22Rv1 (cell line): ENCODE measurements around the gene TXLNB.

Source experiments
- H3K27ac ChIP-seq: fragments of 450-650 bp; 2 replicates; pipeline ENCODE4 v1.5.1; 2017
- ZFX ChIP-seq: fragments of 450-650 bp; IDR thresholded peaks from 2 replicates; pipeline ENCODE4 v1.6.1; 2017; ENCODE audit warnings: antibody characterized with exemption, borderline replicate concordance
- TF ChIP-seq, protein P1 (sequence below): fragments of 450-650 bp; IDR thresholded peaks from 2 replicates; pipeline ENCODE4 v1.5.1; 2017; ENCODE audit warnings: mild to moderate bottlenecking

TXLNB gene

DNA sequence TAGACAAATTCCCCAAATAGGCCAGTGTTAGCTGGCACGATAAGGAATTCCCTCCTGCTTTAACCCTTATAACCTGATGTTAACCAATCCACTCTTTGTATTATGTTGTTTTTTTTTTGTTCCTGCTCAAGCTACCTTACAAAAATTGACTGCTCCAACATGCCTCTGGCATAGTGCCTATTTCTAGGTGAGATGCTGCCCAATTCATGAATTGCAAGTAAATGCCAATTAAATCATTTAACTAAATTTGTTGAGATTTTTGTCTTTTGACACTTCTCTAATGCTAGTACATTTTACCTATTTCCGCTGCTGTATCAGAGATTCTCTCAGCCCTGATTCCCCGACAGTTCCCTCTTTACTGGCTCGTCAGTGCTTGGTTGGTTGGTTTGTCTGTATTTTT is 90.4 kb downstream of the TXLNB start:
- no peak overlapping the region for H3K27ac ChIP-seq
- TF ChIP-seq, protein P1, sequence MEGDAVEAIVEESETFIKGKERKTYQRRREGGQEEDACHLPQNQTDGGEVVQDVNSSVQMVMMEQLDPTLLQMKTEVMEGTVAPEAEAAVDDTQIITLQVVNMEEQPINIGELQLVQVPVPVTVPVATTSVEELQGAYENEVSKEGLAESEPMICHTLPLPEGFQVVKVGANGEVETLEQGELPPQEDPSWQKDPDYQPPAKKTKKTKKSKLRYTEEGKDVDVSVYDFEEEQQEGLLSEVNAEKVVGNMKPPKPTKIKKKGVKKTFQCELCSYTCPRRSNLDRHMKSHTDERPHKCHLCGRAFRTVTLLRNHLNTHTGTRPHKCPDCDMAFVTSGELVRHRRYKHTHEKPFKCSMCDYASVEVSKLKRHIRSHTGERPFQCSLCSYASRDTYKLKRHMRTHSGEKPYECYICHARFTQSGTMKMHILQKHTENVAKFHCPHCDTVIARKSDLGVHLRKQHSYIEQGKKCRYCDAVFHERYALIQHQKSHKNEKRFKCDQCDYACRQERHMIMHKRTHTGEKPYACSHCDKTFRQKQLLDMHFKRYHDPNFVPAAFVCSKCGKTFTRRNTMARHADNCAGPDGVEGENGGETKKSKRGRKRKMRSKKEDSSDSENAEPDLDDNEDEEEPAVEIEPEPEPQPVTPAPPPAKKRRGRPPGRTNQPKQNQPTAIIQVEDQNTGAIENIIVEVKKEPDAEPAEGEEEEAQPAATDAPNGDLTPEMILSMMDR = no peak
- no peak for TF ChIP-seq ZFX

DNA sequence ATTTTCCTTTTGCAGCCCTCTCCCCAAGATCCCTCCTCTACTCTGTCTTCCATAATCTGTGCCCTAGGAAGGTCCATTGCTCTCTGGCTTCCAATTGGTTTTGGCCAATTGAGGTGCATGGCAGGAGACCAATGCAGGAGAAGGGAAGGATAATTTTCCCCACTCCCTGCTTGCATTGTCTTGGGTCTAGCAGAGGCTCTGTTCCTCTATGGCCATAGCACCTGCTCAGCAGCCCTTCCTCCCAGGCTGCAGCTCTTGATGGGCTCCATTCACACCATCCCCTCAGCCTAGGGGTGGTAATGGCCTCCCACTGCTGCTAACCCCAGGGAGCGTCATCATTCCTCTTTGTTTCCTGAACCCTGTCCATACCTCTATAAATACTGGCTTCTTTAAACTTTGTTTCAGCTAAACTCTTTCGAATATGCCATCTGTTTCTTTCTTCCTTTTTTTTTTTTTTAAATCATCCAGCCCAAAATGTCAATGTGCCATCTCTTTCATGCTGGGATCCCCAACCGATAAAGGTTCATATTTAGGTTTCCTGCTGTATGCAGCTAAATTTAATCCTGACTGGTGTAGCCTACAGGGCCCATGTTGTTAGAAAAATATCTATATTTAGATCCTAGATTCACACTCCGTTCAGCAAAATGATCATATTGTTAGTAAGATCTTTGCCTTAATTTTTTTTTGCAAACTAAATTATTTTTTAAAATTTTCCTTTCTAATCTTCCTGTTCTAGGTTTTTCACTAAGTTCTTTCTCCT is 93.1 kb downstream of the TXLNB start:
- TF ChIP-seq, protein P1 = no peak
- TF ChIP-seq ZFX = no peak
- no peak overlapping the region for H3K27ac ChIP-seq

GRCh38 chr6:139194740-139195139 is 97.1 kb downstream of the TXLNB start:
- TF ChIP-seq, protein P1 = no peak
- TF ChIP-seq ZFX = no peak

More at GRCh38 chr6:139194740-139195139, 97.1 kb downstream of the TXLNB start:
- no peak overlapping the region for H3K27ac ChIP-seq
